ENCODE measurements around the gene OR5AK2.
"Not testable (repeated sequence)": the region's sequence is repeated elsewhere in the genome, so short reads cannot be mapped to it uniquely, and the experiment has no call there.

OR5AK2 gene

GRCh38 chr11:56988614-56989013 is at the start of gene OR5AK2:
Gene OR5AK2 (plus strand): TSS chr11:56988914. CDS start chr11:56988914, 0 bp downstream.
- no peak for DNase-seq

GRCh38 chr11:56945526-56945925 is 43.2 kb upstream of the OR5AK2 start:
- DNase-seq = not testable (repeated sequence)

GRCh38 chr11:56948991-56949515 is 39.7 kb upstream of the OR5AK2 start:
- no peak for DNase-seq

GRCh38 chr11:56950510-56950909 is 38.2 kb upstream of the OR5AK2 start:
- DNase-seq = no peak

GRCh38 chr11:56953907-56954306 is 34.8 kb upstream of the OR5AK2 start:
- DNase-seq = not testable (repeated sequence)

GRCh38 chr11:56961609-56962008 is 27.1 kb upstream of the OR5AK2 start:
- no peak for DNase-seq

GRCh38 chr11:56967726-56968125 is 21.0 kb upstream of the OR5AK2 start:
- no peak for DNase-seq

- no peak for DNase-seq
These were observed 20.2 kb upstream of the OR5AK2 start for GRCh38 chr11:56968524-56968923.

GRCh38 chr11:56977314-56977713 is 11.4 kb upstream of the OR5AK2 start:
- no peak for DNase-seq

- DNase-seq = no peak
These were observed 2.0 kb downstream of the OR5AK2 start for GRCh38 chr11:56990702-56991101.

- no peak for DNase-seq
These were observed 5.8 kb downstream of the OR5AK2 start for GRCh38 chr11:56994532-56994931.

- no peak for DNase-seq
These were observed 13.1 kb downstream of the OR5AK2 start for GRCh38 chr11:57001674-57002401.

- DNase-seq = no peak
These were observed 19.7 kb downstream of the OR5AK2 start for GRCh38 chr11:57008373-57008772.

- DNase-seq = no peak
These were observed 27.0 kb downstream of the OR5AK2 start for GRCh38 chr11:57015679-57016078.

GRCh38 chr11:57031556-57031955 is 42.8 kb downstream of the OR5AK2 start:
- no peak for DNase-seq

Data from DMS 273 treated with DMSO at 0.1 percent for 48 hours (cell line).